K562 (cell line): ENCODE measurements around the gene ACADM. TPM values are rescaled to one million over a fixed set of nuclear protein-coding genes. Genes with fewer than 3 reads are reported as not detected.

Source experiments
- BHLHE40 ChIP-seq: IDR thresholded peaks from 2 replicates; pipeline ENCODE4 v1.6.1; 2011; ENCODE audit warnings: low read length, improper control_type of control experiment
- CBFA2T3 ChIP-seq: fragments of 450-650 bp; IDR thresholded peaks from 2 replicates; pipeline ENCODE4 v1.6.1; 2017
- EHMT2 ChIP-seq: fragments of 450-650 bp; IDR thresholded peaks from 2 replicates; pipeline ENCODE4 v1.6.1; 2018; ENCODE audit warnings: antibody characterized with exemption
- IRF9 ChIP-seq: fragments of 450-650 bp; IDR thresholded peaks from 2 replicates; pipeline ENCODE4 v1.6.1; 2016; ENCODE audit warnings: missing biosample characterization, missing genetic modification characterization
- MEIS2 ChIP-seq: fragments of 450-650 bp; IDR thresholded peaks from 2 replicates; pipeline ENCODE4 v1.6.1; 2014; ENCODE audit warnings: mild to moderate bottlenecking; ENCODE audit not compliant: partially characterized antibody
- MTA1 ChIP-seq: fragments of 450-650 bp; IDR thresholded peaks from 2 replicates; pipeline ENCODE4 v1.6.1; 2017; ENCODE audit warnings: borderline replicate concordance
- PBX2 ChIP-seq, 2 experiments: IDR thresholded peaks in 1 of 2; conservative IDR thresholded peaks in 1 of 2; 2 replicates each; pipeline ENCODE4 v1.6.1; 2016; ENCODE audit warnings: low read depth in 2 of 2, mild to moderate bottlenecking in 1 of 2, missing compliant biosample characterization in 1 of 2, missing genetic modification characterization in 1 of 2, moderate library complexity in 1 of 2
- PML ChIP-seq: IDR thresholded peaks from 2 replicates; pipeline ENCODE4 v1.6.1; 2012; ENCODE audit warnings: low read length, inconsistent platforms
- polyA plus RNA-seq, 8 experiments: library from polyadenylated mRNA; depleted of rRNA in 4 of 8; stranded (reverse) in 5 of 8; unstranded in 3 of 8; fragments of >200 nt; fragmentation: Nextera tagmentation in 2 of 8; fragmentation: Illumina TruSeq in 1 of 8; extraction: Ambion mirVana in 2 of 8; extraction: Trizol in 1 of 8; gene quantifications; 2 replicates each; pipeline versions ENCODE4 v1.2.1 to v1.2.3, GENCODE V29; 2011 to 2014; ENCODE audit warnings: inconsistent platforms in 1 of 8, missing spikeins in 1 of 8
- total RNA-seq, 7 experiments: library from RNA; depleted of rRNA in 6 of 7; stranded (reverse); fragments of >200 nt in 6 of 7; fragmentation: Illumina TruSeq in 2 of 7; extraction: Trizol in 2 of 7; gene quantifications; 2 replicates each; pipeline versions ENCODE4 v1.2.1 to v1.2.3, GENCODE V29; 2011 to 2021; ENCODE audit warnings: low replicate concordance in 1 of 7
- TF ChIP-seq, protein P1 (sequence below), 2 experiments: IDR thresholded peaks; 2 replicates each; pipeline ENCODE4 v1.6.1; 2011; ENCODE audit warnings: borderline replicate concordance in 1 of 2, control low read depth in 1 of 2, low read depth in 1 of 2, low read length in 1 of 2, mild to moderate bottlenecking in 1 of 2, mixed read lengths in 1 of 2, moderate library complexity in 1 of 2; ENCODE audit not compliant: insufficient read depth in 1 of 2, insufficient read length in 1 of 2, poor library complexity in 1 of 2, severe bottlenecking in 1 of 2; ENCODE audit errors: extremely low read depth in 1 of 2

The ACADM gene
- total and polyA plus RNA-seq, 9 of the 15 experiments (the other 6 are each of a cell fraction or from before 2014, with no cell fraction given), result 82.5 to 156 (median 123) TPM

DNA sequence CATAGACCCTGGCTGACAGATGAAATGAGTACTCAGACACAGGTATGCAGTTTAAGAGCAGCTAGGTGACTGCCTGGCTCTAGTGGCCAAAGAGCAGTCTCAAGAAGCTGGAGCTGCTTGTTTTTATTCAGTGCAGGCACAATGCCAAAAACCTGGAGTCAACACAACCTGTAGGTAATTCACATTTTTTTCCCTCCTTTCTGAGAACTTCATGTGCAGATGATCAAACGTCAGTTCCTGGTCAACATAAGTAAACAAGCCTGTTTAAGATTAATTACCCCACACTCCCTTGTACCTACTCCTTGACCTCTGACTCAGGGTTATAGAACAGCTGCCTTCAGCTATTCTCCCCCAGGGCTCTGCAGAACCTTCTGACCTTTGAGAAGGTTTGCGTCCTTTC, 17.3 kb upstream of the ACADM start (continued):
- TF ChIP-seq, protein P1, sequence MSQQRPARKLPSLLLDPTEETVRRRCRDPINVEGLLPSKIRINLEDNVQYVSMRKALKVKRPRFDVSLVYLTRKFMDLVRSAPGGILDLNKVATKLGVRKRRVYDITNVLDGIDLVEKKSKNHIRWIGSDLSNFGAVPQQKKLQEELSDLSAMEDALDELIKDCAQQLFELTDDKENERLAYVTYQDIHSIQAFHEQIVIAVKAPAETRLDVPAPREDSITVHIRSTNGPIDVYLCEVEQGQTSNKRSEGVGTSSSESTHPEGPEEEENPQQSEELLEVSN (IDR thresholded peaks at IDR 0.05; ENCODE audit: borderline replicate concordance in 1 of 2, extremely low read depth in 1 of 2, insufficient read depth in 1 of 2, insufficient read length in 1 of 2, low read depth in 1 of 2, low read length in 1 of 2, poor library complexity in 1 of 2, severe bottlenecking in 1 of 2), result peak in 1 of 2 experiments; percentile 23
- TF ChIP-seq EHMT2 (peak; percentile 59; the same call in 1 of the 2 replicates), CBFA2T3 (peak; percentile 88), PML (0 out of 2 replicates have a peak, but pooled peaks have one; percentile 22), PBX2 (CRISPR knock-in tag; IDR thresholded peaks at IDR 0.05; ENCODE audit: low read depth) (no peak), PBX2 (tag; conservative IDR thresholded peaks at IDR 0.05; ENCODE audit: low read depth) (peak; percentile 79), MEIS2 (peak; percentile 97), IRF9 (tag) (no peak), MTA1 (peak; percentile 35; the same call in 1 of the 2 replicates), BHLHE40 (peak; percentile 61; the same call in 1 of the 2 replicates)
